Suppressor macrophage treated with lipopolysaccharide for 1 hour (primary cell): ENCODE data around the gene SEMA3F.
A peak's percentile ranks its signal among the peaks of the same experiment; 100 is the strongest.

Experiments
- DNase-seq, 3 donors: peaks; one replicate each; pipeline ENCODE4 v3.0.0-alpha.2; 2020 to 2022

SEMA3F gene

DNA sequence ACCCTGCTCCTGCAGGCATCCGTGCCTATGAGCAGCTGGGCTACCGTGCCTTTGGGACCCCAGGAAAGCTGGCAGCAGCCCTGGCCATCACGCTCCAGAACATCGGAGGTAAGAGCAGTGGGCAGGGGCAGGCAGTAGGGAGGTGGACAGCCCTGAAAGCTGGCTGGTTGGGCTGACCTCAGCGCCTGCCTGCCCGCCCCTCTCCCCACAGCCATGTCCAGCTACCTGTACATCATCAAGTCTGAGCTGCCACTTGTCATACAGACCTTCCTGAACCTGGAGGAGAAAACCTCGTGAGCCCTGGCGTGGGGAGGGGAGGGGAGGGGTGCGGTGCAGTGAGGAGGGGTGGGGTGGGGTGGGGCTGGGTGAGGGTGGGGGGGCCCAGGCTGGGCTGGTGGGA, 60.4 kb downstream of the SEMA3F start:
- DNase-seq = no peak

DNA sequence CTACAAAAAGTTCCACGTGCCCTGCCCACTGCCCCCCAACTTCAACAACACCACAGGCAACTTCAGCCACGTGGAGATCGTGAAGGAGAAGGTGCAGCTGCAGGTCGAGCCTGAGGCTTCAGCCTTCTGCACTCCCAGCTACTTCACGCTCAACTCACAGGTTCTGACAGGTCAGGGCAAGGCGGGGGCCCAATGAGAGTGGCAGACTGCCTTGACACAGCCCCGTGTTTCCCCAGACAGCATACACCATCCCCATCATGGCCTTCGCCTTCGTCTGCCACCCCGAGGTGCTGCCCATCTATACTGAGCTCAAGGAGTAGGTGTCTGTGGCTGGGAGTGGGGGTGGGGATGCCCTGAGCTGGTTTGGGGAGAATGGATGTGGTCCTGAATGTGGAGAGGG, 62.6 kb downstream of the SEMA3F start:
- no peak for DNase-seq

DNA sequence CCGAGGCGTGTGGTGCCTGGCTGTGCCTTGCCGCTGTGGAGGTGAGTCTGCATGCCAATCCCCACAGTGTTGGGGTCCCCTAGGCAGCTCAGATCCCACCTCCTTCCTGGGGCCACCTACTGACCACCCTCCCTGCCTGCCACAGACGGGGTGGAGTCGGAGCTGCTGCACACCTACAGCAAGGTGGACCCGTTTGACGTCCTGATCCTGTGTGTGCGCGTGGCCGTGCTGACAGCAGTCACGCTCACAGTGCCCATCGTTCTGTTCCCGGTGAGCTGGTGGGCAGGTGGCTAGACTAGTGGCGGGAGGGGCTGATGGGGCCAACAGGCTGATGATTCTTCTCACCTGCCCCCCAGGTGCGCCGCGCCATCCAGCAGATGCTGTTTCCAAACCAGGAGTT, 63.3 kb downstream of the SEMA3F start:
- DNase-seq = no peak

DNA sequence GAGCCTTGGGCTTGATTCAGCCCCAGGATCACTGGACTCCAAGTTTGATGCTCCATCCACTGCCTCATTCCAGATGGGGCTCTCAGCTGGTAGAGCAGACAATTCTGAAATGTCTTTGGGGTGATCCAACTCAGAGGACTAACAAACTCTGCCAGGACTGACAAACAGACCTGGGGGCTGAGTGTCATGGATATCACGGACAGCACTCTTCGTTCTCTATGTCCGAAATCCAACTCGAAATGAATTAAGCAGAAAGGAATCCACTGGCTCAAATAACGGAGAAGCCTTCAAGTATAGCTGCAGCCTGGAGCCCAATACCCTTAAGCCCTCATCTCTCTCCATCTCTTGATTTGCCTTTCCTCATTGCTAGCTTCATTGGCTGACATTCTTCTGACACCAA, 64.2 kb downstream of the SEMA3F start:
- DNase-seq = no peak

DNA sequence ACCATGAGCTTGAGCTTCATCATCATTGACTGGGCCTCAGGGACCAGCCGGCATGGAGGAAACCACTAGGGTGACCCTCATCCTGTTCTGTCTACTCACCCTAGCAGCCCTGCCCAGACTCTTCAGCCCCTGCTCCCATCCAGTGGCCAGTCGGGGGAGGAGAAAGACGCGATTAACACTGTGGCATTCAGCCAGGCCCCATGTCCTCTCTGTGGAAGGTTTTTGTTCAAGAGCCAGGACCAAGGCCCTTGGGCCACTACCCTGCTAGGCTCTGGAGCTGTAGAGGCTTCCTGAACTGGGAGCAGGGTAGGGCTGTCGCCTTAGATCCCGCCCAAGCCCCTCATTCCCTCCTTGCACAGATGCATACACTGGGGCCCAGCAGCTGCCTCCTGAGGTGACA, 65.0 kb downstream of the SEMA3F start:
- no peak for DNase-seq

DNA sequence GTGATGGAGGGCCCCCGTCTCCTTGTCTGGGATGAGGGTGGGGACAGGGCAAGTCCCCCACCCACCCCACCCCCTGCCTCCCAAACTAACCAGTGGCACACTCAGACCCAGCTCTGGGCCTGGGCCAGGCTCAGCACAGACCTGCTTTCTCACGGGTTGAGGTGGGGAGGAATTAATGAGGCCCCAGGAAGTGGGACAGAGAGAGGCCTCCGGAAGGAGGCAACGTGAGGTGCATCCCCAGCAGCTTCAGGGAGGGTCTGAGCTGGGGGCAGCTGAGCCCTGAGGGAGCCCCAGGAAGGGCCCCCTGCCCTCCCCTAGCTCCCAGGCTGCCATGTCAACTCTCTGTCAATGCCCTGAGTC, 65.9 kb downstream of the SEMA3F start:
- DNase-seq = no peak

DNA sequence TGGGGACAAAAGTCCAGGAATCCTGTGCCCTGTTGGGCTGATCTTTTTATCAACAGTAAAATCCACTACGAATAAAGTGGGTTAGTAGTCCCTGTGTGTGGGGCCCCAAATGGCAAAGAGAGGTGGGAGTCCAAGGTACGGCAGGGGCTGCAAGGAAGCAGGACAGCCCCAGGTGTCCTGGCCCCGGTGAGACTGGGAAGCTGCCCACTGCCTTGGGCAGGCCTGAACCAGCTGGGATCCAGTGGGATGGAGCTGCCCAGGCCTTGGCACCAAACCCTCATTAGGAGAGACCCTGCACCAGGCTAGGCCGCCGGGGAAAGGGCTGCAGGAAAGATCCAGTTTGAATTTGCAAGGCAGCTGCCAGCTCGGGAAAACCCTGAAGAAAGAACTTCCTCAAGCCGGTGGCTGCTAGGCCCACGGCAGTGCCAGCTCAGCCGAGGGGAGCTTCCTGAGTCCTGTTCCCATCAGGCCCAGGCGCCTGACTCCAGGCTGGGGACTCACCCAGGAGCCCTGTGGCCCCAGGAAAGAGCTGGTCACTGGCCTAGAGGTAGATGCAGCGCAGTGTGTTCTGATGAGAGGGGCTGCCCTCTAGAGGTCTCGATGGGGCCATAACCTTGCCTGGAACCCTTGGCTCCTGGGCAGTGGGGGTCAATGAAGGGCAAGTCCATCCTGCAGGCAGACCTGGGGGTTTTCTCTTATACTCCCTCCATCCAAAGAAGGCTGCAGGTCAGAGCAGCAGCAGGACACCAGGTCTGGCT, 66.5 kb downstream of the SEMA3F start:
- peak; percentile 88 for DNase-seq

DNA sequence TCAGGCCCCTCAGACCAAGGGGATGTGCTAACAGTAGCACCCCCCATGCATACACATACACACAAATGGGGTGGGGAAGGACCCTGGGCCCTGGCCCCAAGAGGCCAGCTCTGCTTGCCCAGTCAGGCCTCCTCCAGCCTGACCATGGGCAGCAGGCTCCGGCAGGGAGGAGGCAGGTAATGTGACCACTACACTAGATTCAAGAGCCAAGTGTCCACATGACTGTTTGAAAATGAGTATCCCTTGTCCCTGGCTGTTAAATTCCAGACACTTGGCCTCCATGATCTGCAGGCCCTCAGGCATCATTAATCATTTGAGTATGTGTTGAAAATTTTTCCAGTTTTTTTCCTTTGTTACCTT, 67.0 kb downstream of the SEMA3F start:
- DNase-seq = no peak

DNA sequence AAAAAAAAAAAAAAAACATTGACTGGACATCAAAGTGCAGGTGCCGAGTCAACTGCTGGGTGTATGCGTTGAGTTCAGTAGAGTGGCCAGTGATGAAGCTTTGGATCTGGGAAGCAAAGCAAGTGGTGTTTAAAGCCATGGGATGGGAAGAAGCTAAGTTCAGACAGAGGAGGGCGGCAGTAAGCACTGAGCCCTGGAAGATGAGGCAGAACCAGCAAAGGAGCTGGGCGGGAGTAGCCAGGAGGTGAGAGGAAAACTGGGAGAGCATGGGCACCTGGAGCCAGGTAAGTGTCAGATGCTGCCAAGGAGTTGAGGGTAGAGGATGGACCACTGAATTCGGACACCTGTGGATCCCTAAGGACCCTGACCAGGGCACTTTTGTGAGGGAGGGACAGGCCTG, 69.5 kb downstream of the SEMA3F start:
- no peak for DNase-seq

DNA sequence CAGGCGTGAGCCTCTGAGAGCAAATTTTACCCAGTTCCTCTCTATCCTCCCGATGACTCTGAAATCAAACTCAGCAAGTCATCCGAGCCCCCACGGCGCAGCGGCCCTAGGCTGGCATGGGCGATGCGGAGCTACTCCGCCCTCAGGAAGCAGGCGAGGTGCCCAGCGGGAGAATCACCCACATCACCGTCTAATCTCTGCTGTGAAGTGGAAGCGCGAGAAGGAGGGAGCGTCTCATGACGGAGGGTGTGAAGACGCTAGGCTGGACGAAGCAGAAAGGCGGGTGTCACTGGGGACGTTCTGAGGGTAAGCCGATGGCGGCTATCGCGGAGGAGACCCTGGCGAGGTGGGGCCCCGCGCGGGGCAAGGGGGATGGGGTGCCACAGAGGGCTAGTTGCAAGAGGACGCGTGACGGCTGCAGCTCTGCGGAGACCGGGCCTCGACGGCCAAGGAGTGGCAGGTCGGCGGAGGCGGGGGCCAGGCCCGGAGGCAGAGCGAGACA, 71.8 kb downstream of the SEMA3F start:
- DNase-seq = peak; percentile 58 to 68 (median 62)

DNA sequence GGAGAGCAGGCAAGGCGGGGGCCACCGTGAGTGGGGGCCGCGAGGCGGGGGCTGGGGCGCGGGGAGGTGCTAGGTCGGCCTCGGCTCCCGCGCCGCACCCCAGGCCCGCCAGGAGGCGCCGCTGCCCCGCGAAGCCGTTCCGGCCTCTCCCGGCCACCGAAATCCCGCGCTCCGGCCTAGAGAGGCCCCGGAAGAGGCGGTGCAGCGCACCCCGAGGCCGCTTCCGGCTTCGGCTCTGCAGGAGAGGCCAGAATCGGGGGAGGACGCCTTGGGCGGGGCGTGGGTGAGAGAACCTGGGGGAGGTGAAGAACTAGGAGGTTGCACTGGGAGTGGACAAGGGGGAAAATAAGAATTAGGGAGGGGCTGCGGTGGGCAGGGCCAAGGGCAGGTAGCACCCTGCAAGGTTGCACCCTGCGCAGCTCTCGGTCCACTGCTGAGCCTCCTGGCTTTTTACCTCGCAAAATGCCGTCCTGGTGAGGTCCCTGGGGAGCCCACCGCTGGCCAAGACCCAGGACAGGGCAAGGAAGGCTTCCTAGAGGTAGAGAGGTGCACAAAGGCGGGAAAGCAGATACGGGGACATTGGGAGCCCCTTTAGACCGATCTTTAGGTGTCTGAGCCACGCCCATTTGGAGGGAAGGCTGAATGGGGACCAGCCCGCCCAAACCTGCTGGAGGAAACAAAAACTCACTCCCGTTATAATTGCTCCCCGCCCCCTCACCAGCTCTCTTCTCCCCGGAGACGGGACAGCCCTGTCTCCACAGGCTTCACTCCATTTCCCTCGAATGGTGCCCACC, 72.5 kb downstream of the SEMA3F start:
- peak; percentile 92 to 97 (median 96) for DNase-seq

DNA sequence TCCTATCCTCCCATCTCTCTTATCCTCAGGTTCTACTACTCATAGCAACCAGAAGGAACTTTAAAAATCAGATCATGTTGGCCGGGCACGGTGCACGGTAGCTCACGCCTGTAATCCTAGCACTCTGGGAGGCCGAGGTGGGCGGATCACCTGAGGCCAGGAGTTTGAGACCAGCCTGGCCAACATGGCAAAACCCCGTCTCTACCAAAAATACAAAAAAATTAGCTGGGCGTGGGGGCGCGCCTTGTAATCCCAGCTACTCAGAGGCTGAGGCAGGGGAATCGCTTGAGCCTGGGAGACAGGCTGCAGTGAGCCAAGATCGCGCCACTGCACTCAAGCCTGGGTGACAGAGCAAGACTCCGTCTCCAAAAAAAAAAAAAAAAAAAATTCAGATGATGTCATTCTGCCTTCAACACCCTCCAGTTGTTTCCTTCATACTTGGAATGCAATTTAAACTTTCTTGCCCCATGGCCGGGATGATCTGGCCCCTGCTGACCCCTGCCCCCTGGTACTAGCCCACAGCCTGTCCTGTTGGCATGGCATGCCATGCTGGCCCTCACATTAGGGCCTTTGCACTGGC, 73.2 kb downstream of the SEMA3F start:
- DNase-seq = peak in 1 of 3 donors; percentile 8

DNA sequence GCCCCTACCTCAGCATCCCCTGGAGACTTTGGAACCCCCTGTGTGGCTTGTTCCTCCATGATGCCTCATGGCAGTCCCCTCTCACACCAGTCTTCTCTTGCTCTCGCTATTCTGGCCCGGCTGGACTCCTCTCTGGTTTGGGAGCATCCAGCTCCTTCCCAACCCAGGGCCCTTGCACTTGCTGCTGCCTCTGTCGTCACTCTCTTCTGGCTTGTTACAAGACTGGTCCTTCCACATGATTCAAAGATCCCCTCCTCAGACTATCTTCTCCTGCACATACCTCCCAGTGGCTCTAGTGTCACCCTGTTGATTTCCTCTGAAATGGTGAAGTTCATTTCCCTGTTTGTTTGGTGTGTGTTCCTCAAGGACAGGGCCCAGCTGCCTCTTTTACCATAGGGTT, 74.4 kb downstream of the SEMA3F start:
- no peak for DNase-seq

DNA sequence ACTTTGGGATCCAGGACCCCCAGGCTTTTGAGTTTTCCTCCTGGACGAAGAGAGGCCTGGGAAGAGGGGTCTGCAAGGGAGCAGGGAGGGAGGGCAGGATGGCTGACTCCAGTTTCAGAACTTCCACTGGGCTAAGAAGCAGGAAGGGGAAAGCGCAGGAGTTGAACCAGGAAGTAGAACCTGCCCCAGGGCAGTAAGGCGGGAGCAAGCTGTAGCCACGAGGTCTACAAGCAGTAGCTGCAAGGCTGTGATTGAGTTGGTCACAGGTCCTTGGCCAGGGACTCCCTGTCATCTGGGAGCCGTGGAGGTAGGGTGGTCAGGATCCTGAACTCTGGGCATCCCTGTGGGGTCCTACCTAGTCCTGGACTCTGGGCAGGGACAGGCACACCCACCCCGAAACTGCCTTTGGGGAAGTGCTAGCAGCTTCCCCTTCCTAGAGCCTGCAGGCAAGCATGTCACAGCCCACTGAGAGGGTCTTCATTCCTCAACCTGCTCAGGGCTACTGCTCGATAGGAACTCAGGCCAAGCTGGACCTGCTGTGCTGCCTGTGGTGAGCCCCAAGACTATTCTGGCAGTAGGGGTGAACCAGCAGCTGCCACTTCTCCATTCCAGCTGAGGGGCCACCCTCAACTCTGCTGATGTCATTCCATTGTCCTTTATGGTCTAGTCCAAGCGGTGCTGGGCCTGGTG, 75.1 kb downstream of the SEMA3F start:
- peak; percentile 49 to 60 (median 58) for DNase-seq

DNA sequence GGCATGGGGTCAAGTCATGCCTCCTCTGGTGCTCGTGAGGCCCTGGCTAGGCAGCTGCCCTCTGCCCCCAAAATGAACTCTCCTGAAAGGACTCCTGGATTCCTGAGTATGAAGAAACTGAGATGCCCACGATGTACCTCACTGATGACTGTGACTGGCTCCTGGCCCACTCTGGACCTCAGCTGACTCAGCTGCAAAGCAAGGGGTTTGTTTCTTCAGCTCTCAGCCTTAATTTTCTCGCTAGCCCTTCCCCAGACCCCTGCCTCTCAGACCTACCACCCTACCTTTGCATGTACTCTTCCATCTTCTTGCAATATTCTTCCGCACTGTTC, 75.6 kb downstream of the SEMA3F start:
- DNase-seq = no peak

DNA sequence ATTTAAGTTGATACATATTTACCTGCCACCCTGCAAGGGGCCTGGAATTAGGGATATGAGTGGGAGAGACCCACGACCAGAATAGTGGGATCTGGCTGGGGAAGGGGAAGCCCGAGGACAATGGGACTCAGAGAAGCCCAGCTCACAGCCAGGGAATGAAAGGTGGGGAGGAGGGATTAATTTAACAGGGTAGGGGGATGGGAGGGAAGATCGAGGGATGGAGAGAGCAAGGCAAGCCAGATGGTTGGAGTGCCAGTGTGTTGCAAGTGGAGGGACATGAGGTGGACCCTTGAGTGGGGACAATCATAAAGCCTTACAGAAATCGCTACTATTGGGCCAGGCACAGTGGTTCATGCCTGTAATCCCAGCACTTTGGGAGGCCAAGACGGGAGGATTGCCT, 76.5 kb downstream of the SEMA3F start:
- DNase-seq = no peak

DNA sequence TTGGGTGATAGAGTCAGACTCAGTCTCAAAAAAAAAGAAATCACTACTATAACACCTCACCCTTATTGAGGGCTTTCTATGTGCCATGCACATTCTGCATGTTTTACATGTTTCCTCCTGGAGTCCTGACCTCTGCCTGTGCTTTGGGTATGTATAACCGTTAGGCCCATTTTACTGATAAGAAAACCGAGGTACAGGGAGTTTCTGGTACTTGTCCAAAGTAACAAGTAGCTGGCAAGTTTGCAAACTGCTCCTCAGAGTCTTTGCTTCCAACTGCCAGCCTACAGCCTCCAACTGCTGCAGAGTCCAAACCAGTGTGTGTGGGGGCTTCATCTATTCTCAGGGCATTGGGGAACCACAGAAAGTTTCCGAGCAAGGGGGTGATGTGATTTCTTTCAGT, 77.2 kb downstream of the SEMA3F start:
- no peak for DNase-seq

DNA sequence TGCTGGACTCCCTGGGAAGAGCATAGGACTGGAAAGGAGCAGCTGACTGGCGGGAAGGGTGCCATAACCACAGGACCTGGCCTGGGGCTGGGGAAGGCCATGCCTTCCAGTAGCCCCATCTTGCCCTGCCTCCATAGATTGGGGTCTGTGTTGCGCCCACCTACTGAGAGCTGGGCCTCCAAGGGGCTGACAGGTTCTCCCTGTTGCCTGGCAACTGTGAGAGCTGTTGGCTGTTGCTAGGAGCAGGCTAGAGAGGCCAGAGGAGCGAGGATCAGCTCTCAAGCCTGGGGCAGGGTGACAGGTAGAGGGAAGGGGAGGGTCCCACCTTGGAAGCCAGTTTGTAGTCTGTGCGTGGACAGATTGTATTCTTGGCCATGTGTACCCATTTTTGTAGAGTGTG, 78.1 kb downstream of the SEMA3F start:
- DNase-seq = no peak

DNA sequence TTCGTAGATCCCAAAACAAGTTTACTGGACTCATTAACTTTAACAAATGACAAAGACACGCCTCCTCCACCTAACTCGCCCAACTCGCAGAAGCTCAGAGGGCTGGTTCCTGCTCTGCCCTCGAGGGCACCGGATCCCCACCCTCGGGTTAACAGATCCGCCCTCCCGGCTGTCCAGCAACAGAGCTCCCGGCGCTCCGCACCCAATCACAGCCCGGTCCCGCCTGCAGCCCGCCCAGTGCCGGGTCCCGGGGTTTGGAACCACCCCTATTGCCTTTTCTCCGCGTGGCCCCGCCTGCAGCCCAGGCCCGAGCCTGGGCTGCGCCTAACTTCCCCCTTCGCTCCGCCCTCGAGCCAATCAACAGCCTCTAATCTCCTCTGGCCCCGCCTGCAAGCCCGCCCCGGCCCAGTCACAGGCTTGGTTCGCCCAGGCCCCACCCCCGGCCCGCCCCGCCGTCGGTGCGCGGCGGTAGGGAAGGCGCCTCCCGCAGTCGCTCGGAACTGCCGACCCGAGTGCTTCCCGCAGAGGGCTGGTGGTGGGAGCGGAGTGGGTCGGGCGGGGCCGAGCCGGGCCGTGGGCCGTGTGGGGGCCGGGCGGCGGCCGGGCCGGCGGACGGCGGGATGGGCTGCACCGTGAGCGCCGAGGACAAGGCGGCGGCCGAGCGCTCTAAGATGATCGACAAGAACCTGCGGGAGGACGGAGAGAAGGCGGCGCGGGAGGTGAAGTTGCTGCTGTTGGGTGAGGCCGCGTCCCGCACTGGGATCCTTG, 80.8 kb downstream of the SEMA3F start, which contains the start of gene GNAI2:
Gene GNAI2, plus strand, starts transcription at position 489 of the 768 bp plus-strand sequence. Its CDS starts 132 bp downstream, at position 621.
- DNase-seq = peak; percentile 99 to 100 (median 99)

DNA sequence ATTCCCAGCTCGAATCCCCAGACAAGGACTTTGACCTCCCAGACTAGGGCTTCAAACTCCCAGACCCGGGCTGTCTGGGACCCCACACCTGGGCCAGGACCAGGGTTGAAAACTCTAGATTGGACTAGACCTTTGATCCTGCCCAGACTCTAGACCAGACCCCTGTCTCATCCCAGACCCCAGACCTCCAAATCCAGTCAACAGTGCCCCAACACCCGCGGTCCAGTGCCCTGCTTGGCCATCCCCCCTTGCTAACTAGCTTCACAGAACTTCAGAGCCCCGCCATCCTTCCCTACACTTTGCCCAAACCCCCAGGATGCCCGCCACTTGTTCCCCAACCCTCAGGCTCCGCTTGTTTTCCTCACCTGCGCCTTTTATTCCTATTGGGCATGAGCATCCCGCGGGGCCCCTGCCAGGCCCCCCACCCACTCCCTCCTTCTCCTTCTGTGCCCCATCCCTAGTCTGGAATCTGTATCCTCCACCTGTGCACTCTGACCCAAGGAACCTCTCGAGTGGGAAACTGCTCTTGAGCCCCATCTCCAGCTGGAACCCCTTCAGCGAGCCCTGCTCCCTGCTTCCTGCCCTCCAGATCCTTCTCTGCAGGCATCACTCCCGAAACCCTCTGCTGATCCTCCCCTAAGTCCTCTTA, 81.5 kb downstream of the SEMA3F start:
- DNase-seq = no peak

DNA sequence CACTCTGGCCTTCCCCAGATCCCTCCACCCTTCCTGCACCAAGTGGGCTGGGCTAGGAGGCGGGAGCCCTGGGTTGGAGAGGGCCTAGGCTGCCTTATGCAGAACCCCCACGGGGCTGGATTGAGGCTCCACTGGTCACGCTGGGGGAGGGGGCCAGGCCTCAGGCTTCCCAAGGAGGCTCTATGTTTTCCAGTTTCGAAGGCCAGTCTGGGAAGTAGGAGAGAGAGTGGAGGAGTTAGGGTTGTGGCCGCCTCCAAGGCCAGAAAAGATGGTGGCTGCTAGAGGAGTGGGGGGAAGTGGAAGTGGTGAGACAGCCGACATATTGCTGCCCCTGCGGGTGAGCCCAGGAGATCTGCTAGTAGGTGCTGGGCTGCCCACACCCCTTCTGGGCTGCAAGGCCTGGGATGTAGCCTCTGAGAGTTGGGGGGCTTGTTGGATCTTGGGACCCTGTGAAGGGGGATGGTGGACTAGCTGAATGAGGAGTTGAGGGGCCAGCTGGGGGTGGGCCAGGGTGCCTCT, 82.1 kb downstream of the SEMA3F start:
- peak; percentile 48 to 59 (median 58) for DNase-seq
